A673 (cell line): ENCODE measurements around the gene SH3BGRL3.
"Not testable (repeated sequence)": the region's sequence is repeated elsewhere in the genome, so short reads cannot be mapped to it uniquely, and the experiment has no call there.

Experiments used
- EZH2 ChIP-seq: fragments of 200-600 bp; sonication (generic); IDR thresholded peaks from 2 replicates; pipeline ENCODE4 v1.6.1; 2017; ENCODE audit warnings: borderline replicate concordance, low read depth, mild to moderate bottlenecking, mixed read lengths, antibody characterized with exemption, low read length; ENCODE audit not compliant: poor library complexity, severe bottlenecking
- TF ChIP-seq, protein P1 (sequence below): fragments of 300-800, 200-600 bp; sonication (generic); conservative IDR thresholded peaks from 2 replicates; pipeline ENCODE4 v1.5.1; 2017; ENCODE audit warnings: low read depth, mild to moderate bottlenecking, antibody characterized with exemption, low read length, moderate library complexity, mixed read lengths

DNA sequence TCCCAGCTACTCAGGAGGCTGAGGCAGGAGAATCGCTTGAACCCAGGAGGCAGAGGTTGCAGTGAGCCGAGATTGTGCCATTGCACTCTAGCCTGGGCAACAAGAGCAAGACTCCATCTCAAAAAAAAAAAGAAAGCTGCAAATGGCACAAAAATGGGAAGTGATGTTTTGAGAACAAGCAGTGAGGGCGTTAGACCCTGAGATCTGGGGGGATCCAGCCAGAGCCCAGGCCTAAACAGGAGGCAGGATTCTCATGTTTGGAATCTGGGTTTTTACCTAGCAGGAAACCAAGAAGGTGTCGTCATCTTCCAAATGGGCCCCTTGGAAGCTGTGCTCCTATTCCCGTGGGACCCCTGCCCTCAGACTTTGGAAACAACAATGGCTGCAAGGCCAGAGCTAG lies 12.8 kb downstream of the SH3BGRL3 start:
- TF ChIP-seq, protein P1, sequence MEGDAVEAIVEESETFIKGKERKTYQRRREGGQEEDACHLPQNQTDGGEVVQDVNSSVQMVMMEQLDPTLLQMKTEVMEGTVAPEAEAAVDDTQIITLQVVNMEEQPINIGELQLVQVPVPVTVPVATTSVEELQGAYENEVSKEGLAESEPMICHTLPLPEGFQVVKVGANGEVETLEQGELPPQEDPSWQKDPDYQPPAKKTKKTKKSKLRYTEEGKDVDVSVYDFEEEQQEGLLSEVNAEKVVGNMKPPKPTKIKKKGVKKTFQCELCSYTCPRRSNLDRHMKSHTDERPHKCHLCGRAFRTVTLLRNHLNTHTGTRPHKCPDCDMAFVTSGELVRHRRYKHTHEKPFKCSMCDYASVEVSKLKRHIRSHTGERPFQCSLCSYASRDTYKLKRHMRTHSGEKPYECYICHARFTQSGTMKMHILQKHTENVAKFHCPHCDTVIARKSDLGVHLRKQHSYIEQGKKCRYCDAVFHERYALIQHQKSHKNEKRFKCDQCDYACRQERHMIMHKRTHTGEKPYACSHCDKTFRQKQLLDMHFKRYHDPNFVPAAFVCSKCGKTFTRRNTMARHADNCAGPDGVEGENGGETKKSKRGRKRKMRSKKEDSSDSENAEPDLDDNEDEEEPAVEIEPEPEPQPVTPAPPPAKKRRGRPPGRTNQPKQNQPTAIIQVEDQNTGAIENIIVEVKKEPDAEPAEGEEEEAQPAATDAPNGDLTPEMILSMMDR = not testable (repeated sequence)
- TF ChIP-seq EZH2 = not testable (repeated sequence)
